Neutrophil (primary cell): ENCODE measurements around the gene ADAMTS2.

Experiments
- H3K27ac ChIP-seq: fragments of 200-600 bp; sonication (generic); 2 replicates; pipeline ENCODE4 v1.5.1; 2016; ENCODE audit warnings: mild to moderate bottlenecking, moderate library complexity
- H3K27me3 ChIP-seq: fragments of 200-600 bp; sonication (generic); 2 replicates; pipeline ENCODE4 v1.6.0; 2016; ENCODE audit warnings: mild to moderate bottlenecking
- H3K36me3 ChIP-seq: fragments of 200-600 bp; sonication (generic); 2 replicates; pipeline ENCODE4 v1.5.1; 2017
- H3K4me1 ChIP-seq, 2 experiments: fragments of 200-600 bp in 1 of 2; sonication (generic) in 1 of 2; 1 replicate in 1 of 2; 2 replicates in 1 of 2; pipeline versions ENCODE4 v1.5.1 to v1.6.1; 2013 to 2016; ENCODE audit warnings: low read depth in 1 of 2, low read length in 1 of 2, mild to moderate bottlenecking in 1 of 2, moderate library complexity in 1 of 2; ENCODE audit not compliant: control insufficient read depth in 1 of 2, insufficient read depth in 1 of 2
- H3K4me3 ChIP-seq, 2 experiments: fragments of 200-600 bp in 1 of 2; sonication (generic) in 1 of 2; 1 replicate in 1 of 2; 2 replicates in 1 of 2; pipeline ENCODE4 v1.5.1; 2013 to 2016; ENCODE audit warnings: low read depth in 1 of 2, low read length in 1 of 2, mild to moderate bottlenecking in 1 of 2, moderate library complexity in 1 of 2
- H3K9me3 ChIP-seq: fragments of 200-600 bp; sonication (generic); 2 replicates; pipeline ENCODE4 v1.5.1; 2016
- TF ChIP-seq, protein P1 (sequence below): fragments of 200-600 bp; sonication (generic); IDR thresholded peaks from 2 replicates; pipeline ENCODE4 v1.5.1; 2016; ENCODE audit warnings: antibody characterized with exemption

The ADAMTS2 gene

DNA sequence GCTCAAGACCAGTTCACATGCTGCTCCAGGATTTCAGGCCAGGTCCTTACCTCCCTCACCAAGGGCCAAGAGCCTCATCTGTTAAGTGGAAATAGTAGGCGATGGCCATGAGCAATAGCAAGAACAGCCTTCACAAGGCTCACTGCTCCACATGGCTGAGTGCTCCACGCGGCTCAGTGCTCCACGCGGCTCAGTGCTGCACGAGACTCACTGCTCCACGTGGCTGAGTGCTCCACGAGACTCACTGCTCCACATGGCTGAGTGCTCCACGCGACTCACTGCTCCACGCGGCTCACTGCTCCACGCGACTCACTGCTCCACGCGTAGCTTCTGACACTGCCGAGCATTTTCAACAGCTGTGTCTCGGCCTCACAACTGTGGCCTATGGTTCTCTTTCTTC, 36.4 kb upstream of the ADAMTS2 start:
- no peaks in the 10 kb centered on the region for H3K9me3 ChIP-seq
- no peaks in the 10 kb centered on the region for H3K36me3 ChIP-seq
- TF ChIP-seq, protein P1, sequence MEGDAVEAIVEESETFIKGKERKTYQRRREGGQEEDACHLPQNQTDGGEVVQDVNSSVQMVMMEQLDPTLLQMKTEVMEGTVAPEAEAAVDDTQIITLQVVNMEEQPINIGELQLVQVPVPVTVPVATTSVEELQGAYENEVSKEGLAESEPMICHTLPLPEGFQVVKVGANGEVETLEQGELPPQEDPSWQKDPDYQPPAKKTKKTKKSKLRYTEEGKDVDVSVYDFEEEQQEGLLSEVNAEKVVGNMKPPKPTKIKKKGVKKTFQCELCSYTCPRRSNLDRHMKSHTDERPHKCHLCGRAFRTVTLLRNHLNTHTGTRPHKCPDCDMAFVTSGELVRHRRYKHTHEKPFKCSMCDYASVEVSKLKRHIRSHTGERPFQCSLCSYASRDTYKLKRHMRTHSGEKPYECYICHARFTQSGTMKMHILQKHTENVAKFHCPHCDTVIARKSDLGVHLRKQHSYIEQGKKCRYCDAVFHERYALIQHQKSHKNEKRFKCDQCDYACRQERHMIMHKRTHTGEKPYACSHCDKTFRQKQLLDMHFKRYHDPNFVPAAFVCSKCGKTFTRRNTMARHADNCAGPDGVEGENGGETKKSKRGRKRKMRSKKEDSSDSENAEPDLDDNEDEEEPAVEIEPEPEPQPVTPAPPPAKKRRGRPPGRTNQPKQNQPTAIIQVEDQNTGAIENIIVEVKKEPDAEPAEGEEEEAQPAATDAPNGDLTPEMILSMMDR, result no peak
- H3K27me3 ChIP-seq, result no peaks in the 10 kb centered on the region
- H3K4me1 ChIP-seq, result no peaks in the 10 kb centered on the region
- H3K4me3 ChIP-seq, result no peak overlapping the region
- no peak overlapping the region for H3K27ac ChIP-seq

DNA sequence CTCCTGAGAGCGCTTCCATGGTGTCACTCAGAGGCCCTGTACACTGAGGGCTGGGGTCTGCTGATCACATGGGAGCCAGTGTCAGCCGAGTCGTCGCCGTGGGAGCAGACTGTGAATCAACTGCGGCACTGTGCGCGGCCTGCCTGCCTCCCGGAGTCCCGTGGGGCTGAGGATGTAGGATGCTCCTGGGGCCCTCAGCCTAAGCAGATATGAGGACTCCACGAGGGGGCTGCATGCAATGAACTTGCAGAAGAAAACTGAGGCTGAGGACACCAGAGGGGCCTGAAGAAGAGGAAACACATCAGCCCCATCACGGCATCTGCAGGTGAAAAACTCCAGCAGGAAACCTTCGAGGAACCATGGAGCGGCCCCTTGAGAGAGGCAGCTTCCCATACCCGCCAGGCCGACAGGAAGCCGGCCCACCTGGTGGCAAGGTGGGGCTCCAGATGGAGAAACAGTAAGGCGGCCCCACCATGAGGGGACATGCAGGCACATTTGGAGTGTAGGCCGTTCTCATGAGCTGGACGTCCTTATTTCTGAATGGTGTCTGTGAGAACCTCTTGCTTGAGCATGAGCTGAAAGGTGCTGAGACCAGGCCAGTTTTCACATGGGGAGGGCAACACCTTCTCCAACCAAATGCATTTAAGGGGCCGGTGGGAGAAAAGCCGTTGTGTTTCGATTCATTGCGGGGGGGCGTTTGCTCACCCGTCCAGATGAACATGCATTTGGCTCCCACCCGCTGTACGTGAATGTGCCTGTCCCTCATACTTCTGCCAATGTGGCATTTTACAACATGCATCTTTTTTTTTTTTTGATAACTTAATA, 35.2 kb upstream of the ADAMTS2 start:
- no peaks in the 10 kb centered on the region for H3K27me3 ChIP-seq
- no peaks in the 10 kb centered on the region for H3K36me3 ChIP-seq
- no peak overlapping the region for H3K4me3 ChIP-seq
- TF ChIP-seq, protein P1, result no peak
- no peaks in the 10 kb centered on the region for H3K4me1 ChIP-seq
- no peak overlapping the region for H3K27ac ChIP-seq
- no peaks in the 10 kb centered on the region for H3K9me3 ChIP-seq

DNA sequence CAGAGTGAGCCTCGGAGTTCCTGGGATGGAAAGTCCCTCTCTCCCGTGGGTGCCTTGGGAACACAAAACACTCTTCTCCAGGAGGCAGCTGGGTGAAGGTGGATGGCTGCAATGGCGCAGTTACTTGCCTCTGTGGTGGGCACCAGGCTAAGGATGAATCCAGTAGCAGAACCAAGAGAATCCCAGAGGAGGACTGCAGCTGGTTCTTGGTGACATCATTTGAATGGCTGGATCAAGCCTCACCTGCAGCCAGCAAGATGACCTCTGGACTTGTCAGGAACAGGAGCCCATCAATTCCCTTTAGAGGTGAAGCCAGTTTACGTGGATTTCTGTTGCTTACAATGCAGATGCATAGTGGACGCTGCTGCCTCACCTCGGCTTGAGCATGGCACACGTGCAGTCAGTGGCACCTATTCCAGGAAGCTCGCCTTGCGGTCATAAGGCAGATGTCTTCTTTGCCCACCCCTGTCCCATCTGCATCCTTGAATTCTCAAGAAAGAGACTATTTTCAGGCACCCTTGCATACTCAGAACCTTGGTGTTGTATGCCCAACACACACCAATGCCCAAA, 34.1 kb upstream of the ADAMTS2 start:
- no peaks in the 10 kb centered on the region for H3K4me1 ChIP-seq
- TF ChIP-seq, protein P1, result no peak
- no peak overlapping the region for H3K4me3 ChIP-seq
- H3K27ac ChIP-seq, result no peak overlapping the region
- H3K36me3 ChIP-seq, result no peaks in the 10 kb centered on the region
- H3K9me3 ChIP-seq, result no peaks in the 10 kb centered on the region
- no peaks in the 10 kb centered on the region for H3K27me3 ChIP-seq

DNA sequence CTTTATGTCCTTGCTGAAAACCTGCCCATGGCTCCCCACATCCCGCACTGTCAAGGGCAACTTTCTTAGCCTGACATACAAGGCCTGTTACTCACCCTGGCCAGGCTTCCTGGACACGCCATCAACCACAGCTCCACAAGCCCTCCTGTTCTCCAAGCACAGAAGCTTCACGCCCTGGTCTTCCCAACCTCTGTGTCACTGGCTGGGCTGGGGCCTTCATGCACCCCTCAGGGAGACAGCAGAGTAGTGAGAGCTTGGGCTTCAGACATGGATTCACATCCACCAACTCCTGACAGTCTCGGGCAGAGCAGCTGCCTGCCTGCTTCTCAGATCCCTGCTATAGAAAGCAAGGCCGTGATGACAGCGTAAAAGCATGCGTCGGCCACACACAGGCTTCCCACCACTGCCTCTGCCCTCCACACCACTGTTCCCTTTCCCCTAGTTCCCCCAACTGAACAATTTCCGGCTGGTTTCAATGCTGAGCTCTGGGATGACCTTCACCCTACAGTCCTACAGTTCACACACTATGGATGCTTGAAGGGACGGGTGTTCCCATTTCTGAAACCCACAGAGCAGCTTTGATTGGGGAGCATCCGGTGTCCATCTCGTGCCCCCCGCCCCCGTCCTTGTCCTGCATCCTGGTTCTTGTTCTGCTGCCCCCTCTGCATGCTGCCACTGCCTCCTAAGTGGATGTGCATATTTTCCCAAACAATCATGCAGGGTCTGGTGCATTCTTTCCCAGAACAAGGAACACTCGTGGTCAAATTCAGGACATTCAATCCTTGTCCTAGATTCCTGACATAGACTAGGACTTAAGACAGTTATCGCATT, 33.4 kb upstream of the ADAMTS2 start:
- H3K36me3 ChIP-seq, result no peaks in the 10 kb centered on the region
- H3K27ac ChIP-seq, result no peak overlapping the region
- no peaks in the 10 kb centered on the region for H3K27me3 ChIP-seq
- no peaks in the 10 kb centered on the region for H3K9me3 ChIP-seq
- no peaks in the 10 kb centered on the region for H3K4me1 ChIP-seq
- TF ChIP-seq, protein P1, result no peak
- H3K4me3 ChIP-seq, result no peak overlapping the region

DNA sequence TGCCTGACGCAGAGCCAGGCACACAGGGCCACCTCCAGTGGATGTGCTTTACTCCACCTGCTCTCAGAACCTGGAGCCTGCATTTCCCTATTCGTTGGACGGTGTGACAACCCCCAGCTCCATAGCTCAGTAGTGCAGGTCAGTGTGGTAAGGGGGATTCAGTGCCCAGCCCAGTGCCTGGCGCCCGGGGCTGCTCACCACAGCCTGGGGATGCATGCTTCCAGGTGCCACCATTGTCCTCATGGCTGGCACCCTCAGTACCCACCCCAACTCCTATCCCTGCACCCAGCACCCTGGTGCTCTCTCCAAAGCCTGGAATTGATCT, 32.8 kb upstream of the ADAMTS2 start:
- TF ChIP-seq, protein P1, result no peak
- no peak overlapping the region for H3K4me3 ChIP-seq
- no peaks in the 10 kb centered on the region for H3K27me3 ChIP-seq
- H3K27ac ChIP-seq, result no peak overlapping the region
- H3K4me1 ChIP-seq, result no peaks in the 10 kb centered on the region
- no peaks in the 10 kb centered on the region for H3K36me3 ChIP-seq
- no peaks in the 10 kb centered on the region for H3K9me3 ChIP-seq
